ENCODE data around the gene PLEKHG3. TPM values are rescaled to one million over a fixed set of nuclear protein-coding genes. Genes with fewer than 3 reads are reported as not detected.

Gene PLEKHG3
- total and polyA plus RNA-seq, 2 of the 4 experiments (the other 2 are of a cell fraction): 8.2 to 8.4 TPM

GRCh38 chr14:64758691-64759554 lies 54.7 kb downstream of the PLEKHG3 start:
- POLR2A ChIA-PET (ENCODE audit: unreplicated experiment): interaction anchor here (0.6 kb wide), 1 partner anchor 285 kb away, joined by 3 read pairs; no protein-coding TSS in a partner anchor

More at GRCh38 chr14:64758691-64759554, 54.7 kb downstream of the PLEKHG3 start:
- Histone ChIP-seq H2AK9ac (replicated peaks; ENCODE audit: low read depth, low read length, poor library complexity) (peak overlapping the region; percentile 95), H2BK5ac (ENCODE audit: low read depth, low read length, poor library complexity, severe bottlenecking) (peak overlapping the region; percentile 78), H3K9me3 (ENCODE audit: control insufficient read depth, insufficient read depth, low read length) (0 out of 2 replicates have a peak, but pooled peaks cover 2% of the 10 kb centered on the region), H2BK15ac (ENCODE audit: low read depth, low read length) (peak overlapping the region; percentile 98), H3K23ac (ENCODE audit: low read depth, low read length) (peak overlapping the region; percentile 92), H3K4me1 (ENCODE audit: control insufficient read depth, insufficient read depth, low read length) (peaks cover 45% of the 10 kb centered on the region), H3K56ac (ENCODE audit: extremely low read depth, insufficient read depth, low read length) (no peak overlapping the region; the same call in 1 of the 2 replicates), H3K18ac (ENCODE audit: low read depth, low read length) (peak overlapping the region; percentile 86), H2AFZ (replicated peaks; ENCODE audit: low read length, poor library complexity) (peak overlapping the region; percentile 80), H4K5ac (ENCODE audit: low read depth, low read length) (peak overlapping the region; percentile 71), H4K91ac (ENCODE audit: insufficient read depth, low read depth, low read length) (peak overlapping the region; percentile 96), H3K4ac (ENCODE audit: low read depth, low read length) (peak overlapping the region; percentile 96), H3K36me3 (ENCODE audit: control insufficient read depth, insufficient read depth, low read length) (no peaks in the 10 kb centered on the region), H3K79me1 (ENCODE audit: low read depth in 1 of 2, low read length in 2 of 2) (no peaks in the 10 kb centered on the region), H3K4me3 (ENCODE audit: insufficient read depth, low read depth, low read length) (no peak overlapping the region), H3K27ac (ENCODE audit: insufficient read depth, low read length) (peak overlapping the region; percentile 92), H3K27me3 (ENCODE audit: control insufficient read depth, insufficient read depth, low read length) (peaks cover 6% of the 10 kb centered on the region; the same call in 1 of the 2 replicates), H3K9ac (ENCODE audit: low read depth, low read length) (peak overlapping the region; percentile 8; the same call in 1 of the 2 replicates), H2AK5ac (ENCODE audit: low read depth, low read length) (peak overlapping the region; percentile 99), H2BK120ac (ENCODE audit: low read depth, low read length) (peak overlapping the region; percentile 97), H3K4me2 (ENCODE audit: low read depth, low read length) (peak overlapping the region; percentile 6; the same call in 1 of the 2 replicates), H2BK20ac (ENCODE audit: low read depth, low read length) (peak overlapping the region; percentile 98), H3K9me1 (ENCODE audit: insufficient read depth, low read length) (peaks cover 26% of the 10 kb centered on the region), H3K14ac (replicated peaks; ENCODE audit: low read depth, low read length) (peak overlapping the region; percentile 93), H4K20me1 (ENCODE audit: insufficient read depth, low read length) (0 out of 2 replicates have a peak, but pooled peaks cover 6% of the 10 kb centered on the region), H4K8ac (ENCODE audit: low read depth in 2 of 2, low read length in 2 of 2) (peak overlapping the region; percentile 57 to 86)
- BruUV-seq (replicated peaks): no TSS peak
- WGBS, 2 experiments (ENCODE audit: extremely low coverage in 2 of 2, insufficient read length in 1 of 2): 0% methylated on average over 1 of the region's 7 CpGs; no CpG with 5 or more reads in 1 of the 2 experiments
- dilution Hi-C loops (cut with HindIII; ENCODE audit: low sequenced_read_pairs, unreplicated experiment) (no loop called here), in situ Hi-C loops (cut with MboI; ENCODE audit: low sequenced_read_pairs) (no loop called here), intact Hi-C loops (cut with micrococcal nuclease) (loop anchor here (2.0 kb wide), 1 partner anchor 52 kb away; no protein-coding TSS in a partner anchor)
- TF ChIP-seq FOS (IDR thresholded peaks at IDR 0.05; ENCODE audit: low read depth, low read length) (peak; percentile 89), MAFK (IDR thresholded peaks at IDR 0.05; ENCODE audit: low read depth, low read length) (peak; percentile 47), MAZ (IDR thresholded peaks at IDR 0.05; ENCODE audit: borderline replicate concordance, low read depth, low read length) (peak; percentile 79; the same call in 1 of the 2 replicates), BHLHE40 (IDR thresholded peaks at IDR 0.05; ENCODE audit: low read depth, low read length) (peak; percentile 77), MXI1 (IDR thresholded peaks at IDR 0.05; ENCODE audit: borderline replicate concordance, low read depth, low read length) (no peak), CEBPB (IDR thresholded peaks at IDR 0.05; ENCODE audit: low read depth, low read length) (peak; percentile 89), USF2 (IDR thresholded peaks at IDR 0.05; ENCODE audit: low read depth, low read length) (0 out of 2 replicates have a peak, but pooled peaks have one; percentile 16), RAD21 (IDR thresholded peaks at IDR 0.05; ENCODE audit: low read length) (no peak; the same call in 1 of the 2 replicates)
- CTCF ChIA-PET: interaction anchor here (1.0 to 1.4 kb wide), 3 partner anchors 9 to 130 kb away, joined by 3 read pairs; no protein-coding TSS in a partner anchor
- DNase-seq: peak; percentile 97
- peak; percentile 88 for ATAC-seq (ENCODE audit: low read depth)
